COLO668 (cell line): Measurements from ENCODE around the gene PDE6B.

ENCODE experiments used
- DNase-seq: peaks from one replicate; lab custom pipeline; 2025; ENCODE audit not compliant: unreplicated experiment; lab: John Stamatoyannopoulos, UW

PDE6B gene

GRCh38 chr4:622071-622995 lies 3.0 kb upstream of the PDE6B start:
- peak; percentile 20 for DNase-seq

DNA sequence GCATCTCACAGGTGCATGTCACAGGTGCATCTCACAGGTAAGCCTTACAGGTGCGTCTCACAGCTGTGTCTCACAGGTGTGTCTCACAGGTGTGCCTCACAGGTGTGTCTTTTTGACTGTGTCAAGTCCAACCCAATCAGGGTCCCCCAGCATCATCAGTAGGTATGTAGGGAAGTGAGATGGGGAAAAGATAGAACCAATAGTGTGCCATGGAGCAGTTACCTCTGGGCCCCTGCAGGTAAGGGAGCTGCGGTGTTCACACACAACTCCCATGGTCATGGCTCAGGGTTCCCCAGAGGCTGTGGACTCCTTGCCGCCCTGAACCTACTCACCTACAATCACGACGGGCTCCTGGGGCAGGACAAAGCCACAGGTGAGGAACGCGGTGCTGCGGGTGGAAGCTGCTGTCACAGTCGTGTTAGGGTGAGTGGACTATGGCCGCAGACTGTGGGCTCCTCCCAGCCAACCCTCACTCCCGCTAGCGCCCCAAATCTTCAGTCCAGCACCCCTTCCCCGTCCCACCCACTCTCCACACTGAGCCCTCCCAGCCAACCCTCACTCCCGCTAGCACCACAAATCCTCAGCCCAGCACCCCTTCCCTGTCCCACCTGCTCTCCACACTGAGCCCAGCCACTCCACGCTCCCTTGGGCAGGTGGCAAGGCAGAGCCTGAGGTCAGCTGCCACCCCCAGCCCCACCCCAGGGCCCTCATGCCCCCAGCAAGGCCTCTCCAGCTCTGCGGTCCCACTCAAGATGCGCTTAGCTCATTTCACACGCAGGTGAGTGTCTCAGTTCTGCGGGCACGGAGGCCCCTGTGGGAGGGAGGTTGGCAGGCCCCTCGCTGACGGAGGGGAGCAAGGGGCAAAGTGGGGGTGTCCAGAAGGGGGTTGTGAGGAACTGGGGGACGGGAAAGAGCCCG lies 2.1 kb upstream of the PDE6B start:
- DNase-seq, result no peak

DNA sequence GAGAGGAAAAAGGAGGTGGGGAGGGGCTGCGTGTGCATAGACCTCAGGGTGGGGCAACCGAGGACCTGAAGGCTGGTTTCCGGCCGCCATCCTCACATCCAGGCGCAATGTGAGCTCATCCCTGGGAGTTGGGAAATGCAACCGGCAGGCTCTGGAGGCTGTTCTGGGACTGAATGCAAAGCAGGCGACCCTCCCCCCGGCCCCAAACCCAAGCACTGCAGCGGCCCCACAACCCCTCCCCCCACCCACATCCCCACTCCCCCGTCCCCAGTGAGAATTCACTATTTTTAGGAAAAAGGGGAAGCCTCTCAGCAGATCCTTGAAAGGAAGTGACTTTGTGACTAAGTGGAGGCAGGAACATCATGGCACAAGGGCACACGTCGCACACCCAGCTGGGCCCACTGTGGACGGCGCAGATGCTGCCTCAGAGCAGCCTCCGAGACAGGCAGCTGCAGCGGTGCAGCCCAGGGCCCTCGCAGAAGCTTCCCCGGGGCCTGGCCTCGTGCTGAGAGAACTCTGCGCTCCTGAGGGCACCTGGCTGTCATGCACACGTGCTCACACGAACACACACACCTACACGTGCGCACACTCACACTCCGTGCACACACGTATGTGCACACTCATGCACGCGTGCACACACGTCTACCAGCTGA lies 1.3 kb upstream of the PDE6B start:
- no peak for DNase-seq

GRCh38 chr4:625631-626161 lies 323 bp downstream of the PDE6B start:
- DNase-seq, result no peak

DNA sequence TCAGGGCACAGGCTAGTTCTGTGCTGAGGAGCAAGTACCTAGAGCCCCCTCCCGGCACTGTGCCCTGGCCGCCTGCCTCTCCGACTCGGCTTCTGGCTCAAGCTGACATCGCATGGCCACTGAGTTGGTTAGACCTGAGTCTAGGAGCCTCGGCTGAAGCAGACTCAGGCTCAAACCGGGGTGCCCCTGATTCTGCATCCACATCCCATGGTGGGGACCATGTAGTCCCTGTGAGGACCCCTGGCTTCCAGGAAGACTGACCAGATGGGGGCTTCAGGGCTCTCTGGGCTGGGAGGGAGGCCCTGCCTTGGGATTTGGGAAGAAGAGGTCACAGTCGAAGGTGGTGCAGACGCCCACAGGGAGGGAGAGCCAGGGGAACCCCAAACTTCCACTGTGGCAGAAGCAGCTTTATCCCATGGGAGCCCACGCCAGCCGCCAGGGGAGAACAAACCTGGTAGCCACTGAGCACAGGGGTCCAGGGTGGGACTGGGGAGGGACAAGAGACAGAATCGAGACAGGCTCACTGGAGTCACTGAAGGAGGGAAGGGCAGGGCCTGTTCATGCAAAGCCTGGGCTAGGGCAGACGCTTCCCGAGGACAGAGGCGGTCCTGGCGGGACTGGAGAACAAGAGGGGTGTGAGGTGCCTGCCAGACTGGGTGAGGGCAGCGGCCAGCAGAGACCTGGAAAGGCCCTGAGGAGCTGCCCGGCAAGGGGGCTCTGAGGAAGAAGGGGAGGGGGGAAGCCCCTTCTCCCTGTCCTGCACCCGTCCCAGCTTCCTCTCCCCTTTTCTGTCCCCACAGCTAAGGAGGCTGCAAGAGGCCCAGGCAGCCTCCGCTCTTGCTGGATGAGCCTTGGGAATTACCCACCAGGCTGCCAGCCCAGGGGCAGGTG lies 1.1 kb downstream of the PDE6B start:
- peak; percentile 48 for DNase-seq

DNA sequence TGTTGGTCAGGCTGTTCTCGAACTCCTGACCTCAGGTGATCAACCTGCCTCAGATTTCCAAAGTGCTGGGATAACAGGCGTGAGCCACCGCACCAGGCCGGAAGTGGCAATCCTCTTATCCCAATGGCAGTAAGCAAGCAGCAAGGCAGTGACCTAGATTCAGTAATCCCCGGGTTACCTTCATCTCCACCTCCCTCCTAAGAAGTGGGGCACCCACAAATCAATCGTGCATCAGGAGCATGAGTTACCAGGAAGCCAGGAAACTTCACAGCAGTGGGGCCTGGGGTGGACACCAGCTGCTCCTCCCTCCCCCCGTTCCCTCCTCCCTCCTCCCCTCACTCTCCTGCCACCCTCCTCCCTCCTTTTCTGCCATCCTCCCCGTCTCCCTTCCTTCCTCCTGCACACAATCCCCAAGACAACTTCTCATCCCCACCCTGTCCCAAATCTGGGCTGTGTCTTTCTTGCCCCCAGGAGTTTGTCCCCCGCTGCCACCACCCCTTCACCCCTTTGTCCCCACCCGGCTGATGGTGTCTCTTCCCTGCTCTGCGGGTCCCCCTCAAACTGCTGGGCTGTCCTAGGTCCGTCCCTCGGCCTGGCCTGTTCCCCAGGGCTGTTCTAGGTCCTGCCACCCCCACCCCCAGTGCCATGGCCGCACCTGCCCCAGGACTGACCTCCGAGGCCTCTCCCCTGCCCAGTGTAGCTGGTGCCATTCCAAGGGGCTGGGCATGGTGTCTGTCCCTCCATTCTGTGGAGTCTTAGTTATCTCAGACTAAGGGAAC lies 2.2 kb downstream of the PDE6B start:
- no peak for DNase-seq

DNA sequence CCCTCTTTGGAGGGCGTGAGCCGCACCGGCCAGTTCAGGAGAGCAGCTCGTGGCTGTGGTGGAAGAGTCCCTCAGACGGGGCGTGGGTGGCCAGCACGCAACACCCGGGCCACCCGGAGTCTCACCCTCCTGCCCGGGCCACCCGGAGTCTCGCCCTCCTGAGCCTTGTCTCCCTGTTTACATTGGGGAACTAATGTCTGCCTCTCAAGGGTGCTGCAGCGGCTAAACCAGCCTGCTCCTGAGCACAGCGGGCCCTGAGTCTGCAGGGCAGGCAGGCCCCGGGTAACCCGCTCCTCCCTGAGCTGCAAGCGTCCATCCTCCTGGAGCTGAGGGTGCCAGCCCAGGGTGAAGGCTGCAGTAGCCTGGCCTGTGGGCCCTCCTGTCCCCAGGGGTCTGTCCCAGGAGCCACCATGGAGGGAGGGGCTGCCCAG lies 3.0 kb downstream of the PDE6B start:
- DNase-seq, result no peak

GRCh38 chr4:628821-629635 lies 3.7 kb downstream of the PDE6B start:
- DNase-seq, result no peak

GRCh38 chr4:629636-629914 lies 4.2 kb downstream of the PDE6B start:
- peak; percentile 78 for DNase-seq

DNA sequence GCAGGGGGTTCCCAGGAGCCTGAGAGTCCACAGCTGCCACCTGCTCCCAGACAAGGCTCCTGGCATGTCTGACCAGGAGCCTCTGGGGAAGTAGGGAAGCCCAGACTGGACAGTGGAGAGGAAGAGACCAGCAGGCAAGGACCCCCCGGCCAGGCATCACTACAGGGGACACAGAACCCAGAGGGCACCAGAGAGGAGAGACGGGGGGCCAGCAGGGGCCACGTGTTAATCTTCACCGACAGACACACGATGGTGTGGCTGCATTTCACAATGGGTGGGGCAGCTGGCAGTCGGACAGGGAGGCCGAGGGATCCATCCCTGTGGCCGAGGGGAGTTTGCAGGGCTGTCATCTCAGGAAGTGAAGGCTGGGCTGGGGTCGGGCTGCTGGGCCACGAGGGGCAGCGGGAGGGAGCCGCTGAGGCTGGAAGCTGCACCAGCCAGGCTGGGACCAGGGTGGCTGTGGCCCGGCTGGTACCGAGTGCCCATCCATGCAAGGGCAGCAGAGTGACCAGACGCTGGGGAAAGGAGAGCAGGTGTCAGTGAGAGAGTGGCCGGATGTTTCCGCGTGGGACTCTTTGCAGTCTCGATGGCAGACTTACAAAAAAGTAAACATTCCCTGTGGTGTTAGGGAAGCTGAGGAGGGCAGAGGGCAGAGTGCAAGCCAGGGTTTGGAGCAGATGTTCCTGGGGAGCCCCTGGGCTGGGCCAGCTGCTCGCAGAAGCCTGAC lies 4.7 kb downstream of the PDE6B start:
- DNase-seq, result peak; percentile 74

GRCh38 chr4:630656-631055 lies 5.3 kb downstream of the PDE6B start:
- peak; percentile 58 for DNase-seq

GRCh38 chr4:632196-632790 lies 6.9 kb downstream of the PDE6B start:
- no peak for DNase-seq

DNA sequence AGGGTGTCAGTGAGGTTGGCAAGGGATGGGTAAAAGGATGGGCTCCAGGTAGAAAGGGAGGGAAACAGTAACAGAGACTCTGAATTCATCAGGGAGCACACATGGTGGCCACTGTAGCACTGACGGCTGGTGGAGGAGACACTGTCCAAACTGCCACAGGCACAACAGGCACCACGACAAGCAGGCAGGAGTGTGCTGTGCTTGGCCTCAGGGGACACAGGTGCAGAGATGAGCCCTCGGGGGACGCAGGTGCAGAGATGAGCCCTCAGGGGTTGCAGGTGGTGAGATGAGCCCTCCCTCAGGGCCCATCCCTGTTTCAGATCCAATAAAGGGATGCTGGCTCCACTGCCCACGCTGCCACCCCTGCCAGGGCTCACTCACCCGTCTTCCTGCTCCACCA lies 7.6 kb downstream of the PDE6B start:
- DNase-seq, result peak; percentile 75

DNA sequence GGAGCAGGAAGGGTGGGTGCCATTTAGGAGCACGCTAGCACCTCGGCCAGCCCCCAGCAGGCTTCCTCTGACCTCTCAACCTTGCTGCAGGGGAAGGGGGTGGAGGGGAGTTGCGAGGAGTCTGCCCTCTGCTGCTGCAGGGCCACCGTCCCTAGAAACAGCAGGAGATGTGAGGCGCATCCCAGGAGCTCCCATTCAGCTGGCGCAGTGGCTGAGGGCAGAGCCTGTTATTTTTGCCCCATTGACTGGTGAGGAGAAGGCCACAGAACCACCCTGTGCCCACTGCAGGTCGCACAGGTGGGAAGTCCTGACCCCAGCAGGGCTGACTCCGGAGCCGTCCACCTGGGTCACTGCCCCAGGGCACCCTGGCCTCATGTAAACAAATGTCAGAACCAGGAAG lies 8.0 kb downstream of the PDE6B start:
- DNase-seq, result no peak

GRCh38 chr4:633976-634598 lies 8.7 kb downstream of the PDE6B start:
- peak; percentile 29 for DNase-seq

DNA sequence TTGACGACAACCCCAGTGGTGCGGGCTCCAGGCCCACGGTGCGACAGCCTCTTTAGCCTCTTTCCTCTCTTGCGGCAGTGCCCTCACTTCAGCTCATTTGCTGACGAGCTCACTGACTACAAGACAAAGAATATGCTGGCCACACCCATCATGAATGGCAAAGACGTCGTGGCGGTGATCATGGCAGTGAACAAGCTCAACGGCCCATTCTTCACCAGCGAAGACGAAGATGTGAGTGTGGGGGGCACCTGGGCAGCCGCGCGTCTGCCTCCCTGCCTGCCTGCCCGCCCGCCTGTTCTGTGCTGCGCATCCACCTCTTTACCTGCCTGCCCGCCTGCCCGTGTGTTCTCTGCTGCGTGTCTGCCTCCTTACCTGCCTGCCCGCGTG lies 9.2 kb downstream of the PDE6B start:
- DNase-seq, result no peak
